Fibroblast of lung (primary cell): ENCODE results near the gene MPDU1. TPM values are rescaled to one million over a fixed set of nuclear protein-coding genes. Genes with fewer than 3 reads are reported as not detected.

Source experiments
- DNase-seq, 2 donors: peaks; one replicate each; pipeline versions ENCODE4 v3.0.0 to v3.0.0-alpha.2; 2010; ENCODE audit warnings: low read depth in 2 of 2
- H2AFZ ChIP-seq: 2 replicates; pipeline ENCODE4 v1.5.1; 2012; ENCODE audit warnings: low read length, control low read depth, inconsistent platforms
- H3K27ac ChIP-seq: 2 replicates; pipeline ENCODE4 v1.5.1; 2011; ENCODE audit warnings: low read length, control low read depth; ENCODE audit not compliant: insufficient read depth
- H3K27me3 ChIP-seq: 2 replicates; pipeline ENCODE4 v1.5.1; 2011; ENCODE audit warnings: mild to moderate bottlenecking, low read length; ENCODE audit not compliant: control insufficient read depth, insufficient read depth
- H3K36me3 ChIP-seq: 2 replicates; pipeline ENCODE4 v1.5.1; 2011; ENCODE audit warnings: low read length; ENCODE audit not compliant: control insufficient read depth, insufficient read depth
- H3K4me1 ChIP-seq: 2 replicates; pipeline ENCODE4 v1.5.1; 2011; ENCODE audit warnings: low read length; ENCODE audit not compliant: control insufficient read depth, insufficient read depth; ENCODE audit errors: extremely low read depth
- H3K4me2 ChIP-seq: 2 replicates; pipeline ENCODE4 v1.5.1; 2011; ENCODE audit warnings: low read length, control low read depth; ENCODE audit not compliant: insufficient read depth; ENCODE audit errors: extremely low read depth
- H3K4me3 ChIP-seq, 4 experiments: fragments of 200-600 bp in 1 of 4; sonication (generic) in 1 of 4; replicated peaks in 1 of 4; 2 replicates each; pipeline ENCODE4 v1.5.1; 2011 to 2016; ENCODE audit warnings: low read length in 4 of 4, low read depth in 3 of 4, mild to moderate bottlenecking in 3 of 4, control low read depth in 2 of 4, inconsistent platforms in 1 of 4, mixed read lengths in 1 of 4; ENCODE audit not compliant: insufficient read depth in 1 of 4; ENCODE audit errors: control extremely low read depth in 1 of 4
- H3K79me2 ChIP-seq: 2 replicates; pipeline ENCODE4 v1.5.1; 2012; ENCODE audit warnings: mild to moderate bottlenecking, low read length, inconsistent platforms; ENCODE audit not compliant: control insufficient read depth, insufficient read depth
- H3K9ac ChIP-seq: 2 replicates; pipeline ENCODE4 v1.5.1; 2011; ENCODE audit warnings: mild to moderate bottlenecking, low read length, control low read depth; ENCODE audit not compliant: insufficient read depth
- H3K9me3 ChIP-seq: 2 replicates; pipeline ENCODE4 v1.5.1; 2012; ENCODE audit warnings: low read depth, low read length; ENCODE audit not compliant: control insufficient read depth, insufficient read depth
- H4K20me1 ChIP-seq: 2 replicates; pipeline ENCODE4 v1.5.1; 2011; ENCODE audit warnings: low read length; ENCODE audit not compliant: control insufficient read depth, insufficient read depth; ENCODE audit errors: extremely low read depth
- CTCF ChIP-seq, 2 donors: IDR thresholded peaks in 1 of 2; conservative IDR thresholded peaks in 1 of 2; 1 replicate in 1 of 2; 2 replicates in 1 of 2; pipeline ENCODE4 v1.5.1; 2011 to 2012; ENCODE audit warnings: low read length in 2 of 2, control low read depth in 1 of 2, inconsistent platforms in 1 of 2, low read depth in 1 of 2, mild to moderate bottlenecking in 1 of 2
- EZH2 ChIP-seq: IDR thresholded peaks from 2 replicates; pipeline ENCODE4 v1.5.1; 2012; ENCODE audit warnings: low read length, control low read depth, mild to moderate bottlenecking; ENCODE audit errors: missing control alignments
- polyA plus RNA-seq, 2 donors: library from polyadenylated mRNA; depleted of rRNA in 1 of 2; stranded (reverse) in 1 of 2; unstranded in 1 of 2; fragments of >200 nt; gene quantifications; 2 replicates each; pipeline ENCODE4 v1.2.1, GENCODE V29; 2011 to 2012; ENCODE audit warnings: missing spikeins in 1 of 2
- total RNA-seq: library from RNA; depleted of rRNA; stranded (reverse); fragments of >200 nt; gene quantifications from 2 replicates; pipeline ENCODE4 v1.2.1, GENCODE V29; 2014

The MPDU1 gene
- total and polyA plus RNA-seq, 2 donors (not counting 1 experiment from before 2014, with no cell fraction given) = 51.9 to 107 TPM

- Histone ChIP-seq H3K4me3 (peak overlapping the region; percentile 36 to 64 (median 50)), H3K79me2 (peaks cover 39% of the 10 kb centered on the region), H3K36me3 (no peaks in the 10 kb centered on the region), H4K20me1 (no peaks in the 10 kb centered on the region), H3K27ac (peak overlapping the region; percentile 57), H2AFZ (peak overlapping the region; percentile 55), H3K27me3 (peaks cover 3% of the 10 kb centered on the region), H3K9me3 (no peaks in the 10 kb centered on the region), H3K4me1 (peaks cover 5% of the 10 kb centered on the region), H3K4me2 (peak overlapping the region; percentile 75), H3K9ac (no peak overlapping the region)
- TF ChIP-seq CTCF (conservative IDR thresholded peaks at IDR 0.05 in 1 of 2, IDR thresholded peaks at IDR 0.05 in 1 of 2; ENCODE audit: low read depth in 1 of 2, low read length in 2 of 2) (no peak), EZH2 (no peak)
- DNase-seq = no peak
Observed at GRCh38 chr17:7615265-7615747, 31.7 kb downstream of the MPDU1 start.

- H3K4me2 ChIP-seq = no peak overlapping the region
- DNase-seq = no peak
Observed at GRCh38 chr17:7618608-7619007, 35.0 kb downstream of the MPDU1 start.

GRCh38 chr17:7620835-7621234, 37.2 kb downstream of the MPDU1 start:
- Histone ChIP-seq H4K20me1 (no peaks in the 10 kb centered on the region), H3K27ac (no peak overlapping the region), H3K4me3 (no peak overlapping the region), H2AFZ (no peak overlapping the region), H3K9me3 (no peaks in the 10 kb centered on the region), H3K36me3 (no peaks in the 10 kb centered on the region), H3K4me1 (no peaks in the 10 kb centered on the region), H3K27me3 (peaks cover 3% of the 10 kb centered on the region), H3K79me2 (no peaks in the 10 kb centered on the region), H3K4me2 (no peak overlapping the region), H3K9ac (no peak overlapping the region)
- no peak for TF ChIP-seq CTCF (conservative IDR thresholded peaks at IDR 0.05 in 1 of 2, IDR thresholded peaks at IDR 0.05 in 1 of 2; ENCODE audit: low read depth in 1 of 2, low read length in 2 of 2)
- no peak for TF ChIP-seq EZH2
- no peak for DNase-seq

More at GRCh38 chr17:7618608-7619007, 35.0 kb downstream of the MPDU1 start:
- Histone ChIP-seq H3K27ac (no peak overlapping the region), H3K79me2 (peaks cover 7% of the 10 kb centered on the region), H4K20me1 (no peaks in the 10 kb centered on the region), H3K36me3 (no peaks in the 10 kb centered on the region), H2AFZ (no peak overlapping the region), H3K9me3 (no peaks in the 10 kb centered on the region), H3K4me3 (no peak overlapping the region), H3K4me1 (no peaks in the 10 kb centered on the region), H3K9ac (no peak overlapping the region), H3K27me3 (peaks cover 3% of the 10 kb centered on the region)
- no peak for TF ChIP-seq EZH2
- TF ChIP-seq CTCF (conservative IDR thresholded peaks at IDR 0.05 in 1 of 2, IDR thresholded peaks at IDR 0.05 in 1 of 2; ENCODE audit: low read depth in 1 of 2, low read length in 2 of 2) = no peak
